NCI-H1092 (cell line): ENCODE measurements around the gene ARHGEF38.

Experiments used
- DNase-seq: peaks from one replicate; lab custom pipeline; 2025; lab: John Stamatoyannopoulos, UW

The ARHGEF38 gene

DNA sequence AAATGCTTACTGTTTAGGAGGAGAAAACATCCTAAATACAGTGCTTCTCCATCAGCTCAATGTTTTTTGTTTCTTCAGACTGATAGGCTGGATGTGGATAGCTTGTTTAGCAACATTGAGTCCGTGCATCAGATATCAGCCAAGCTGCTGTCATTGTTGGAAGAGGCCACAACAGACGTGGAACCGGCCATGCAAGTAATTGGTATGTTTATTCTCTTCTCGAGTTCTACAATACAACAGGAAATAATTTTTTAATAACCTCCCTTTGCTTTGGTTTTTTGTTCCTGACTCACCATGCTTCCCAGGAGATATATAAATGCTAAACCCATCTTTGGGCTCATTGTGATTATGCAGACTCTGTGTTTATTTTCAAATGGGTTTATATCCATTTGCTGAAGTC lies 60.9 kb downstream of the ARHGEF38 start:
- DNase-seq = peak; percentile 58

DNA sequence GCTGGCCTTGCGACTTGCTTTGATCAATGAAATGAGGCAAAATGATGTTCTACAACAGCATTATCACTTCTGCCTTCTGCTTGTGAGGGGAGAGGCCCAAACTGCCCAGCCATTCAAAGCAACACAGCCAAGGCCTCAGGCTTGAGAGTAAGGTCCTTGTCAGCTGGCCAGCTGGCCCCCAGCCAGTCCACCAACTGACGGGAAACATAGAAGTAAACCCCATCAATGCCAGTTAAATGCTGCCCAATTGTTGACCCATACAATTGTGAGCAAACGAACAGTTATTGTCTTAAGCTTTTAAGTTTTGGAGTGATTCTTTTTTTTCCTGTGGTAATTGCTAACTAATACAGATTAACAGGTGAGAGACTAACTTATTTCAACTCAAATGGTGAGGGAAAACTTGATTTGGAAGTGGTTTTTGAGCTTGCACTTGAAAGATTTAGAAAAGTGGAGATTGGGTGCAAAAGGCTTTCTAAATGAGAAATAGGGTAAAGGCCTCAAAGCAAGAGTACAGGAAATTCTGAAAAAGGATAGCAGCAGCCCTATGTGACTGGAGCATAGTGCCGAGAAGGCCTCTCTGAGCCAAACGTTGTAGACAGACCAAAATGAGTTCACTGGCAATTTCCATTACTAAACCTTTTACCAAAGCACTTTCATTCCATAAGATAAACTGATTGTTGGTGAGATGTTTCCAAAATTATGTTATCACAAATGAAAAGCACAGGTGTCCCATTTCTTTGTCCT lies 66.9 kb downstream of the ARHGEF38 start:
- peak; percentile 90 for DNase-seq

DNA sequence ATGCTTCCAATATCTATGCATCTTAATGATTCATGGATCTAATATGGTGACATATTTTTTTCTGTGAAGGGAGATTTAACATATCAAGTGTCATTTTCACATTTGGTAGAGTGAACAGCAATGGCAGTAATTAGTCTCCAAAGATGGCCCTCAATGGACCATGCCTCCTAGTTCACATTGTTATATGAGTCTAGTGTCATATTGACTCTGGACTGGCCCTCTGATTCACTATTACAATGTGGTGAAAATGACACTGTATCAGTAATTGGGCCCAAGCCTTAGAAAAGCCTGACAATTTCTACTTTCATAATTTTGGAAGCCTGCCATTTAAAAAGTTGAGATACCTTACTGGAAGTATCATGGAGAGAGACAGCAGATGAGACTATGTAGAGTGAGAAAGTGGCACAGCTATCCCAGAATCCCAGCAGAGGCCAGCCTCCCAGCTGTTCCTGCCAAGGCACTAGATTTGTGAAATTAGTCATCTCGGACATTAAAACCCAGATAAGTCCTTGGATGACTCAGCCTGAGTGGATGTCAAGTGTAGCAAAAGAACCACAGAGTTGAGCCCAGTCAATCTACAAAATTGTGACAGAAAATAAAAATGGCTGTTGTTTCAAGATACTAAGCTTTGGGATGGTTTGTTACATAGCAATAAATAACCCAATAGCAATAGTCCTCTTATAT lies 68.4 kb downstream of the ARHGEF38 start:
- no peak for DNase-seq

DNA sequence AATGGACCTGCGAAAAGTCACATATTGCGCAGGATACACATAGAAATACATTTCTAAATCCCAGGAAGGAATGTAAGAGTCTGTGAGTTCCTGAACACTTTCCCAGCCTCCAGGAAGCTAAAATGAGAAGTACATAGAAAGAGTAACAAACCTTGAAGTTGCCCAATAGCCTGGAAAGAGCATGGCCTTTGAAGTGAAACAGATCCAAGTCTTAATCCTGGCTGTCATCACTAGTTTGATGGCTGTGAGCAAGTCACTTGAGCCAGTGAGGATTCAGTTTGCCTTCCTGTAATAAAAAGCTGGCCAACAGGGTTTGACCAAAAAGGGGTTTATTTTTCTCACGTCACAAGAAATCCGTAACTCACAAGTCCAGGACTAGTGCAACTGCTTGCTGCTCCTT lies 69.8 kb downstream of the ARHGEF38 start:
- no peak for DNase-seq

DNA sequence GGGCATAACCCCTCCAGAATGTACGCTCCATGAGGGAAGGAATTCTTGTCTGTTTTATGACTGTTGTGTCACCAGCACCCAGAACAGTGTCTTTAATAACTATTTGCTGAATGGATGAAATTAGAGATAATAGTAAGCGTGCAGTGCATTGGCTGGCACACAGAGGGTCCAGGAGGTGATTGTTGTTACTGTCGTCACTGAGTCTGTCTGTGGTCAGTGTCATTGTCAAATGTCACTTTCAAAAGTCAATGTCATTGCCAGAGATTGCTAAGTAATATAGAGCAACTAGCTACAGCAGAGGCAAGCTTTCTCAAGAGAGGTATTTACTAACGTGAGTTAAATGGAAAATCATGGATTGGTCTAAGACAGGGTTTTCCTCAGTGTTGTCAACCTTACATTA lies 70.7 kb downstream of the ARHGEF38 start:
- DNase-seq = no peak

DNA sequence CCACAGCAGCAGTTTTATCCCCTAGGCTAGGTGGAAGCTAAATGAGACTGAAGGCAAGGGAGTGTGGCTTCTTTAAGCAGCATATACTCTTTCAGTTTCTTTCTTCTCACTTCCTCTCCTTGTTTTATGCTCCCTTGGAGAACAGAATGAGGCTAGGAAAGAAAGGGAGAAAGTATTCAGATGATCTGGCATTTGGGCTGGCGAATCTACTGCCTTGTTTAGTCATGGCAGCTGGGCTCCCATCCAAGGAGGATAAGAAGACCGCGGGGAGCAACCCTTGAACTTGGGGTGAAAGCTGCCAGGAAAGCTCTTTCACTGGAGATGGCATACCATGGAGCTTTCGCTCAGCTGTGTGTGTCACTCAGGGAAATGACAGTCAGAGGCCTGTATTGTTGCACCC lies 72.1 kb downstream of the ARHGEF38 start:
- no peak for DNase-seq

DNA sequence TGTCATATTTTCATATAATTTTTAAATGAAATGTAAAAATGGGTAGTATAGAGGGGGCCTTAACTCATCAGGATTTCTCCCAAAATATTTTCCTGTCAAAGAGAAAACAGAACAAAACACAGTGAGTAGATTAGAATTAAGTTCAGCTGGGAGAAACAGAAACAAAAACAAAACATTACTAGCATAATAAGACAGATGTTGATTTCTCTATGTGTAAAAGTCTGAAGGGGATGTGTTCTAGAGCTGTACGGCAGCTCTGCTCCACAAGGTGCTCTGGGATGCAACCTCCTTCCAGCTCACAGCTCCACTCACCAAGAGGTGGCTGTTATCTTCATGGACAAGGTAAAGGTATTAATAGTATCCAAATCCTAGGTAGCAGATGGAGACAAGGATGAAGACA lies 72.8 kb downstream of the ARHGEF38 start:
- no peak for DNase-seq

DNA sequence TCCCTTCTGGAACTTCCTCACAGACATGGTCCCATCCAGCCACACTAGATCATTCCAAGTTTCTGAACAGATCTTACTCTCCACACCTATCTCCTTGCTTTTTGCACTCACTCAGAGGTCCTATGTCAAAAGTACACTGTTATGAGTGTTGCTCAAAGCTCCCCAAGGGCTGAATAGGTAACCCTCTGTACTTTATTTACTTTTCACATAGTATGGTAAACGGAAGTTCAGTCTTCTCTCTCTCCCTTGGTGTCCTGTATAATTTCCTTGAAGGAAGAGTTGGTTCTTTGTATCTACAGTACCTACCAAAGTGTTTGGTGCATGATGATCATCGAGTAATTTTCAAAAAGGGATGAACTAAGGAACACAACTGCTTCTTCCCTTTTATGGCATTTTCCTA lies 74.4 kb downstream of the ARHGEF38 start:
- DNase-seq = no peak

DNA sequence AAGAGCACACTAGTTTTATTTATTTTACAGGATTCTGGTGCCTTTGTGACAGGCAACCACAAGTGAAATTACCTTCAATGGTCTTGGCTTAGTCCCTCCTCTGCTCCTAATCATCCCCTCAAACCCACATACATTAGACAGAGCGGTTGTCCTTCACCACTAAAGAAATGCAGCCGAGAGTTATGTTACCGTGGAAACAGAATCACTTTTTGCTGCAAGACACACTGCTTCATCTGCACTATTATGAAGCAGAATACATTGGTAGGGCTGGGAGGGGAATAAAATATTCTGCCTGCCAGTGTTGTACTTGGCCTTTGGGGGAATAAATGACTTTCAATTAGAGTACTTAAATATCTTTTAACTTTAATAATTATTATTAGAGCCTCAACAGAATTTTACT lies 75.2 kb downstream of the ARHGEF38 start:
- no peak for DNase-seq

DNA sequence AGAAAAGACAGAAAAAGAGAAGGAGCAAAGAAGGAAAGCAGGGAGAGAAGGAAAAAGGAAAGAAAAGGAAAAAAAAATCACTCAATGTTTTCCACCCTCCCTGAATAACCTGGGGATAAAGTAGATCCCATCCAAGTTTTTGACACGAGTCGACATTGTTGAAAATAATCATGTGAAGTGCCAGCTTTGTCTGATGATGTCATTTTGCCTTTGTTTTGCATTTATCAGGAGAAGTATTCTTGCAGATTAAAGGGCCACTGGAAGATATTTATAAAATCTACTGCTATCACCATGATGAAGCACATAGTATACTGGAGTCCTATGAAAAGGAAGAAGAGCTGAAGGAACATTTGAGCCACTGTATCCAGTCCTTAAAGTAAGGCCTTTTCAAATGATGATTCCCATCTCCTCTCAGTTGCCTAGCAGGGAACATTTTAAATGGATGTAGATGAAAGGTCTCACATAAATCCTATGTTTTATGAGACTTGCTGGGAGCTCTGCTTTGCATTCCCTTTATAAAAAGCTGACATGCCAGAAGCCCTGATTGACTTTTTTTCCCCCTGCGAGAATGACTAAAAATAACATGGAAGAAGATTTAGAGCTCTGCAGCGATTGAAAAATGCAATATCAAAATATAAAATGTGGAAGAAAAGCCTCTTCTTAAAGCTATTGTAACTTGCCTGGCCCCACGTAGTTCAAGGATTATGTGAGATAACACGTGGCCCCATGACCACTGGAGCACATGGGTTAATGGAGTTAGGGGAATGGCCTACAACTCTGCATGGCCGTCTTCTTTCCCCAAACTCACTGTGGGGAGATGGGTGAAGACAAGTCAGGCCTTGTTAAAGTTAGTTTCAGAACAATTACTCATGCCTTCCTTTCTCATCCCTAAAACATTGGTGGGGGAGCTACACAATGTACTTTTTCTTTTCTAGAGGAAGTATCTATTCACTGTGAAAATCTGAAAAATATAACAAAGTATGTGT lies 78.5 kb downstream of the ARHGEF38 start:
- no peak for DNase-seq

DNA sequence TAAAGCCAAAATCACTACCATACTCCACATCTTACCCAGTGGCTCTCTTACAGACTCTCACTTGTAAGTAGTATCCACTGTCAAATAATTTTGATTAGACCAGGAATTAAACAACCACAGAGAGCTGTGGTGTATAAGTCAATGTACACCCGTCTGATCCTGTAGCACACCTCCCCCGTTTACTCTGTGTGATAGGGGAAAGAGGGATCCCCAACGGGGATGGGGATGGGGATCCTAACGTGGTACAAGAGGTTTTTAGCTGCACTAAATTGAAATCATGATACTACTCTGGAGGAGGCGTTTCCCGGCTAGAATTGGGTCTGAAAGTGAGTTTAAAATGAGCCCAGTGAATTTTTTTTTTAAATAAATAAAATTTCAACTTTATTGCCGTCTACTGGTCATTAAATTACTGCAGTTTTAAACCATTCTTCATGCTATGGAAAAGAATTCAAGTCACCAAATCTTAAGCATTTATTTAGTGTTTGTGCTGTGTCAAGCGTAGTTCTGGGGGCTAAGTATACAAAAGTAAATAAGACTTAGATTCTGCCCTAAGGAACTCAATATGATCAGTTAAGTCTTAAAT lies 79.5 kb downstream of the ARHGEF38 start:
- DNase-seq = no peak

DNA sequence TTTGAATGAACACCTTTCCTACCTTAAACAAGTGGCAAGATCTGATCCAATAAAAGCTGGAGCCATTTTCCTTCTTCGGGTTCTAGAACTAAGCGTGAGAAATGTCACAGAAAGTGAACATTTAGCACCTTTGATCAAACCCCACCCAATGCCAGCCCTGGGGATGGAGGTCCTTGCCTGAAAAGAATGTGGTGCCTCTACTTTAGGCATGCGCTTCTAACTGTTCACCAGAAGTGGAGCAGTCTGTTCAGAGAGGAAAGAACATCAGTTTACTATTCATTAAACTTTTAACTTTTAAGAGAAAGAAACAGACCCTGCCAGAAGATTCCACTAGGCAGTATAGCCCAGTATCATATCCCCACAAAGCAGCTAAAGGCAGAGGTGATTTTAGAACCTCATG lies 80.2 kb downstream of the ARHGEF38 start:
- DNase-seq = no peak

DNA sequence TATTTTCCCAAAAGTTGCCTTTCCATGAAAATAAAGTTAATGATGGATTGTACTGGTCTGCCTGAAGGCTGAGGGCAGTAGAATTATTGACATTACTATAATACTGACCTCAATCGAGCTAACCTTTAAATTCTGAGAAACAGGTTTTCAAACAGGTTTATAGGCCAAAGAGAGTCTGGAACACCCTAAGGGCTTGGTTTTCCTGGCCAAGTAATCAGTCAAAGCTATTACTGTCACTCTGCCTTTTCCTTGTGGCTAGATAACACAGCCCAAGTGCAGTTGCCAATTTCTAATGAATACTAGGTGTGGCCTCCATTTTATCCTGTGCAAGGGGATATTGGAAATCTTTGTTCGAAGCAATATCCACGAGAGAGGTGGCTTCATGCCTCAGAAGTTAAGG lies 80.8 kb downstream of the ARHGEF38 start:
- no peak for DNase-seq

DNA sequence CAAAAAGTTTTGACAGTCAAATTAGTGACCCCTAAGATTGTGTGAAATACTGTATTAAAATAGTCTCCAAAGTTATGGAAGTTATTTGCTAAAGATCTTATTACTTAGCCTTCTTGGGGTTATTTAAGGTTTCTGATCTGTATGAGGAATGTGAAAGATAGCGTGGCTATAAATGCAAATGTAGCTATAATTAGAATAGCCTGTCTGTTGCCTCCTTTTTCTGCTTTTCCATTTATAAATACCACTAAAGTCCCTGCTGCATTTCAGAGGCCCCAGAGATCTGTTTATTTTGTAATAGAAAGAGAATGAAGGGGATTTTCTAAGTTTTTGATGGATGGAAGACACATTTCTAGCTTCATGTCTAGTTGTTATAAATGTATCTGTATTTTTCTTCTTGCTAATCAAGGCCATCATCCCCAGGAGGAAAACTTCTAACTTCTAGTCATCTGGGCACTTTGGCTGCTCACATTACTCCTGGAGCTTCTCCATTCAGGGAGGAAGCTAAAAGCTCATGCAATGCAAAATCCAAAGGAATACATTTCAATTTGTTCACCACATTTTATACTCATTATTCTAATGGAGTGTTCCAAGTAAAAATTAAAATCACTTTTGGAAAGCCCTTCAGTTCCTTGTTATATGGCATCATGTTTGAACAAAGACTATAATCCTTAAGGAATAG lies 82.1 kb downstream of the ARHGEF38 start:
- DNase-seq = no peak

DNA sequence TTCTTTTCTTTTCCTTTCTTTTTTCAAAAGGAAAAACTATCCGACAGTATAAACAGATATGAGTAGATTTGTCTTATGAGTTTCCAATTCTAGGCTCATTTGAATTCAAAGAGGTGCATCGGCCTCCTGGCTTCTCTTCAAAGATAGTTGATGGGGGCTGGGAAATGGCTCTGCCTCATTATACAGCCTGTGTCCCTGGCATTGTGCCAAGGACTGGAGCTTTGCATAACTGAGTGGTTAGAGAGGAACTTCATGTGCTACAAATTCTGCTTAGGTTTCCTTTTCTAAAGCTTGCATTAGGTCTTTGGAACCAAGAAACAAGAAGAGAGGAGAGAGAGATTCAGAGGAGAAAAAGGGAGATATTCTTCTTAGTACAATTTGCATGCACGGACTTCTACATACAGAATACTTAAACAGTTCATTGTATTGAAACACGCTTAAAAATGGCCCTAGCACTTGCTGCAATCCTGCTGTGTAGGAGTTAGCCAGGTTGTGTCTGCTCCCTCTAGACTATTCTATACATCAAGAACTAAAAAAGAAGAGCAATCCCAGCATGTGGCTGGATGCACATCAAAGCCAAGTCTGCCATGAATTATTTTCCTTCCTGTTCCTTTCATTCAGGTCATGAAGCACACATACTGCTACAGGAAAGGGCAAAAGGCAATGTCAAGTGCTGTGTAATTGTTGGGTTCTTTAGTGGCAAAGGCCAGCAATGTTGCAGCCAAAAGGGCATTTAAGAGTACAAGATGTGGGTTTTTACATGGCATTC lies 85.2 kb downstream of the ARHGEF38 start:
- DNase-seq = peak; percentile 12

DNA sequence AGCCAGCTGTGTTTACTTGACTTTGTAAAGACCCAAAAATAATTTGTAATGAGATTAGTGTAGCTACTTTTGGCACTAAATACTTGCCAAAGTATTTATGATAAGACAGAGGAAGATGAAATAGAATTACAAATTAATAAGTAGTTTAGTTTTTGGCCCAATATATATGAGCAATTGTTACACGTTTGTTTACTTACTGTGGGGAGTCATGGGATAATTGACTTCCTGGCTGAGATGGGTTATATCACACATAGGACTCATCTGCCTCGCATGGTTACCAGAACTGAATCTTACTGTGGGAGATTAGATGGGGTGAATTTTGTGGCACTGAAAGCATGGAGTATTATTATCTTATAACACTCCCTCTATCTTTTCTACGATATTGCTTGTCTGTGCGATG lies 89.4 kb downstream of the ARHGEF38 start:
- DNase-seq = no peak

DNA sequence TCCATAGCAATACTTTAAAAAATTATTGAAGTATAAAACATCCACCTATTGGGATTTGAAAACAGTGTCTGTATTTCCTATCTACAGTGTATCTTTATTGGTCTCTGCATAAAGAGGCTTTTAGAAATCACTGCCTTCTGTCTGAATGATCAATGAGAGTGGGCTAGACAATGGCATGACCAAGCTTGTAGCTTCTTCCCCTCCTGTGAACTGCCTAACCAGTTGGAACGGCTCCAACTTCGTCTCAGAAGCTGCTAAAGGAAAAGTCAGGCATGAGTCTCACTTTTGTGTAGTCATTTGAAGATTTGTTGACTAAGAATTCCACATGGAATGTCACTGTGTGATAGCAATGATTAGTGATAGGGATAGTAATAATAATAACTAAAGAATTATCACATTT lies 91.8 kb downstream of the ARHGEF38 start:
- no peak for DNase-seq

DNA sequence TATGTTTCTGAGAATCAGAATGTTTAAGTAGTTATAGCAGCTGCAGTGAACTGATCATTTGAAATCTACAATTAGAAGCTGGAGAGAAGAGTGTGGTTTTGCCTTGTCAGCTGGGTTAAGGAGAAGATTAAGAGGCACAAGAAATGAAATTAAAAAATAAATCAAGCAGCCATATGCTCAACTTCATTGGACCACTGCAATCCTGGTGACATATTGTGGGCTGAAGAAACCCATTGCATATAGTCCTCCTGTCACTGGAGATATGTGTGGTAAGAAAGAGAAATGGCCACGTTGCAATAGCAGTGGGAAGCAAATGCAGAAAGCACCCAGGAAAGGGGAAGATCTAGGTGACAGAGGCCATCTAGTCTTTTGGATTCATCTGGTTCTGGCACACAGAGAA lies 93.0 kb downstream of the ARHGEF38 start:
- DNase-seq = no peak

DNA sequence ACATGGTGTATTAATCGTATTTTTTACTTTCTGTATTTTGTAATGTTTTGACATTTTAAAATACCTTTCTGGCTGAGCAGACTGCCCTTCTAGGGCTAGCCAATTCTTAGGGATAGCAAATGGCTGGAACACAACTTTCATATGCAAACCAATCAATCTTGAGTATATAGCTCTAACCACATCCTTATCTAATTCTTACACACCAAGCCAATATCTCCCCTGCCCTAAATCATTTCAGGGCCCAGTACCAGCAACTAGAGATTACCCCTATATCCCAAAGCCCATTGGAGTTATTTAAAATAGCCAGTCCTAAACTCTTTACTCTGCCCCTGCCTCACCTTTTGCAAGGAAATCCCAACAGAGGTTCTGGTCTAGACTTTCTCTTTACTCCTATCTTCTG lies 97.8 kb downstream of the ARHGEF38 start:
- no peak for DNase-seq

DNA sequence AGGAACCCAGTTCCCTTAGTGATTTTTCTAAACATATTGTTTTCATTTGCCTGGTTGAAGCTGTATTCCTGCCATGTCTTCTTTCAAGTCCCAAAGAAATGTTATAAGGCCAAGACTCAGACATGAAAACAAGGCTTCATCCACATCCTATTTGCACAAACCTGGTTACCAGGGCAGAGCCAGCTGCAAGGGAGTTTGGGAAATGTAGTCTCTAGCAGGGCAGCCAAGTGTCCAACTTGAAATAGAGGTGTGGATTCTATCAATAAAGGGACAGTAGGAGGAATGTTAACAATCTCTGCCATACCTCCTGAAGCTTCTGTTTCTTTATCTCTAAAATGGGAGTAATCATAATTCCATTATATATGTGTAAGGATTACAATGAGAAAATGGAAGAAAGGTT lies 99.5 kb downstream of the ARHGEF38 start:
- no peak for DNase-seq

DNA sequence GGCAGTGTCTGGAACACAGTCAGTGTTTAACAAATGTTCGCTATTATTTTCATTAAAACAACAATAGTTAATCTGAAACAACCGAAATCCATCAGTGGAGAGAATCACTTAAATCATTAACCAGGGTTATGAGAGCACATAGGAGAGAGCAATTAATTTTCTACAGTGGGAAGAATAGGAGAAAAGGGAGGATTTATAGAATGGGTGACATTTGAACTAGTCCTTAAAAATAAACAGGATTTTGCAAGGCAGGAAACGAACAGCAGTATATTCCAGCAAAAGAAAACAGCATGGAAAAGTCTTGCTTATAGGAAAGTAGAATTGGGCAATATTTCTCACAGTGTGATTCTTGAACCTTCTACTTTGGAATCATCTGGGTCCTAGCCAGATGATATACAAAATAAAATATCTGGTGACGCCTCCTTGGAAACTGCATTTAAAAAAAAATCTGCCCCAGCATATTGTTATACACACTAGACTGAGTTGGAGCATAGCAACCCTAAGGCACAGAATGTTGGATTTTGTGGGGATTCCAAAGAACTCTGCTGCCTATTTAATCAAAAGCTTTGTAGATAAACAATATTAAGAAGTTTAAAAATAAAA lies 100.0 kb downstream of the ARHGEF38 start:
- no peak for DNase-seq
